ENCODE measurements around the gene CNTNAP2.

GRCh38 chr7:147265528-147265927 is 1148.9 kb downstream of the CNTNAP2 start:
- TF ChIP-seq GATA2 (IDR thresholded peaks at IDR 0.05; ENCODE audit: low read depth, low read length) (no peak), GATA3 (IDR thresholded peaks at IDR 0.05; ENCODE audit: low read depth, low read length) (no peak)
